IMR-90 (cell line): ENCODE data around the gene CTAGE1. TPM values are rescaled to one million over a fixed set of nuclear protein-coding genes. Genes with fewer than 3 reads are reported as not detected.

Source experiments
- ATAC-seq: fragments of 200-7000 bp; cut with Tn5 transposase; 2 replicates; pipeline ENCODE4 v1.9.1; 2020; ENCODE audit warnings: low read depth, mild to moderate bottlenecking, moderate library complexity
- BruUV-seq: library from RNA; stranded (reverse); fragments of 400-500 nt; replicated peaks from 2 replicates; lab custom pipeline; 2021; lab: Mats Ljungman, UMichigan
- CTCF ChIA-PET: fragments of 300-600 bp; formaldehyde crosslinking; extraction: SDS; loops from one replicate; lab custom pipeline; 2021; ENCODE audit warnings: antibody characterized with exemption; lab: Yijun Ruan, JAX
- POLR2A ChIA-PET: fragments of 300-600 bp; sonication (Branson Sonifier 250); formaldehyde crosslinking; loops from one replicate; lab custom pipeline; 2022; ENCODE audit warnings: antibody characterized with exemption; ENCODE audit not compliant: unreplicated experiment; lab: Charles Lee
- DNase-seq: peaks from one replicate; pipeline ENCODE4 v3.0.0; 2013
- H2AFZ ChIP-seq: replicated peaks from 2 replicates; pipeline ENCODE3; 2013; ENCODE audit warnings: low read length, mild to moderate bottlenecking; ENCODE audit not compliant: poor library complexity
- H2AK5ac ChIP-seq: 2 replicates; pipeline ENCODE4 v1.6.1; 2013; ENCODE audit warnings: low read depth, low read length, inconsistent platforms
- H2AK9ac ChIP-seq: replicated peaks from 2 replicates; pipeline ENCODE3; 2013; ENCODE audit warnings: mild to moderate bottlenecking, low read depth, low read length, moderate library complexity; ENCODE audit not compliant: poor library complexity
- H2BK120ac ChIP-seq: 2 replicates; pipeline ENCODE4 v1.6.1; 2013; ENCODE audit warnings: low read depth, low read length, inconsistent platforms
- H2BK15ac ChIP-seq: 3 replicates; pipeline ENCODE4 v1.6.1; 2013; ENCODE audit warnings: low read depth, low read length, inconsistent platforms
- H2BK20ac ChIP-seq: 2 replicates; pipeline ENCODE4 v1.6.1; 2013; ENCODE audit warnings: low read depth, mild to moderate bottlenecking, inconsistent platforms, low read length, moderate library complexity
- H2BK5ac ChIP-seq: 2 replicates; pipeline ENCODE4 v1.6.1; 2013; ENCODE audit warnings: mild to moderate bottlenecking, low read depth, low read length, inconsistent platforms; ENCODE audit not compliant: poor library complexity, severe bottlenecking
- H3K14ac ChIP-seq: replicated peaks from 2 replicates; pipeline ENCODE4 v1.6.1; 2013; ENCODE audit warnings: low read depth, low read length, inconsistent platforms
- H3K18ac ChIP-seq: 2 replicates; pipeline ENCODE4 v1.6.1; 2013; ENCODE audit warnings: low read depth, low read length, control low read depth
- H3K23ac ChIP-seq: 2 replicates; pipeline ENCODE4 v1.6.1; 2013; ENCODE audit warnings: low read depth, low read length, inconsistent platforms
- H3K27ac ChIP-seq: 2 replicates; pipeline ENCODE4 v1.5.1; 2013; ENCODE audit warnings: mild to moderate bottlenecking, control low read depth, low read length; ENCODE audit not compliant: insufficient read depth
- H3K27me3 ChIP-seq: 2 replicates; pipeline ENCODE4 v1.6.1; 2013; ENCODE audit warnings: low read length; ENCODE audit not compliant: control insufficient read depth, insufficient read depth
- H3K36me3 ChIP-seq: 2 replicates; pipeline ENCODE4 v1.6.1; 2013; ENCODE audit warnings: low read length, mixed read lengths; ENCODE audit not compliant: control insufficient read depth, insufficient read depth
- H3K4ac ChIP-seq: 2 replicates; pipeline ENCODE4 v1.6.1; 2013; ENCODE audit warnings: low read depth, low read length, inconsistent platforms
- H3K4me1 ChIP-seq: 2 replicates; pipeline ENCODE4 v1.6.1; 2013; ENCODE audit warnings: low read length, mixed read lengths; ENCODE audit not compliant: control insufficient read depth, insufficient read depth
- H3K4me2 ChIP-seq: 2 replicates; pipeline ENCODE4 v1.6.1; 2013; ENCODE audit warnings: low read depth, mild to moderate bottlenecking, control low read depth, low read length, moderate library complexity
- H3K4me3 ChIP-seq: 2 replicates; pipeline ENCODE4 v1.5.1; 2013; ENCODE audit warnings: low read depth, mild to moderate bottlenecking, control low read depth, low read length, moderate library complexity; ENCODE audit not compliant: insufficient read depth
- H3K56ac ChIP-seq: 2 replicates; pipeline ENCODE4 v1.6.1; 2013; ENCODE audit warnings: low read length, inconsistent platforms; ENCODE audit not compliant: insufficient read depth; ENCODE audit errors: extremely low read depth
- H3K79me1 ChIP-seq, 2 experiments: 2 replicates each; pipeline ENCODE4 v1.6.1; 2013; ENCODE audit warnings: low read length in 2 of 2, inconsistent platforms in 1 of 2, low read depth in 1 of 2
- H3K9ac ChIP-seq: 2 replicates; pipeline ENCODE4 v1.6.1; 2013; ENCODE audit warnings: low read depth, low read length, control low read depth
- H3K9me1 ChIP-seq: 2 replicates; pipeline ENCODE4 v1.6.1; 2013; ENCODE audit warnings: low read length, inconsistent platforms; ENCODE audit not compliant: insufficient read depth
- H3K9me3 ChIP-seq: 2 replicates; pipeline ENCODE4 v1.6.1; 2013; ENCODE audit warnings: low read length; ENCODE audit not compliant: control insufficient read depth, insufficient read depth
- H4K20me1 ChIP-seq: 2 replicates; pipeline ENCODE4 v1.6.1; 2013; ENCODE audit warnings: low read length, inconsistent platforms; ENCODE audit not compliant: insufficient read depth
- H4K5ac ChIP-seq: 2 replicates; pipeline ENCODE4 v1.6.1; 2013; ENCODE audit warnings: mild to moderate bottlenecking, low read depth, low read length, control low read depth
- H4K8ac ChIP-seq, 2 experiments: 2 replicates each; pipeline ENCODE4 v1.6.1; 2013; ENCODE audit warnings: low read depth in 2 of 2, low read length in 2 of 2, control low read depth in 1 of 2, inconsistent platforms in 1 of 2
- H4K91ac ChIP-seq: 2 replicates; pipeline ENCODE4 v1.6.1; 2013; ENCODE audit warnings: low read depth, low read length, inconsistent platforms; ENCODE audit not compliant: insufficient read depth
- BHLHE40 ChIP-seq: fragments of 150-350 bp; IDR thresholded peaks from 2 replicates; pipeline ENCODE4 v1.6.1; 2016; ENCODE audit warnings: mild to moderate bottlenecking, low read depth, low read length
- ELK1 ChIP-seq: fragments of 150-350 bp; IDR thresholded peaks from 2 replicates; pipeline ENCODE4 v1.6.1; 2016; ENCODE audit warnings: low read depth, mild to moderate bottlenecking, low read length, moderate library complexity, borderline replicate concordance
- POLR2A ChIP-seq: IDR thresholded peaks from 2 replicates; pipeline ENCODE4 v1.6.1; 2012; ENCODE audit warnings: mild to moderate bottlenecking, low read depth, low read length
- RAD21 ChIP-seq: IDR thresholded peaks from 2 replicates; pipeline ENCODE4 v1.6.1; 2012; ENCODE audit warnings: low read length, improper control_type of control experiment
- WGBS, 2 experiments: methylation state at CpG; one replicate each; pipeline versions ENCODE4 v1.1.5 to v1.1.7; 2013; ENCODE audit warnings: missing lambda C conversion rate in 2 of 2; ENCODE audit not compliant: insufficient read length in 1 of 2; ENCODE audit errors: extremely low coverage in 2 of 2; 5-methylcytosine and 5-hydroxymethylcytosine counted together
- dilution Hi-C: fragments of 300-500 bp; cut with HindIII; formaldehyde crosslinking; loops from one replicate; pipeline ENCODE4 v1.14.3; 2018; ENCODE audit warnings: low sequenced_read_pairs; ENCODE audit not compliant: unreplicated experiment
- in situ Hi-C: fragments of 300-500 bp; cut with MboI; formaldehyde crosslinking; loops from 3 replicates; pipeline ENCODE4 v1.14.3; 2019; ENCODE audit warnings: low sequenced_read_pairs, inconsistent platforms, mixed read lengths
- intact Hi-C: fragments of 100-400 bp; cut with micrococcal nuclease; formaldehyde crosslinking; loops from 2 replicates; pipeline ENCODE4 v1.10.0; 2022
- polyA plus RNA-seq, 3 experiments: library from polyadenylated mRNA; depleted of rRNA; stranded (reverse); fragments of >200 nt; gene quantifications; 2 replicates each; pipeline ENCODE4 v1.2.3, GENCODE V29; 2012; ENCODE audit warnings: low replicate concordance in 1 of 3
- total RNA-seq: library from RNA; depleted of rRNA; stranded (reverse); fragments of >200 nt; gene quantifications from 2 replicates; pipeline ENCODE4 v1.2.3, GENCODE V29; 2012

CTAGE1 gene
- total and polyA plus RNA-seq, 2 of the 4 experiments (the other 2 are of a cell fraction), result 0.09 TPM; not detected in 1

DNA sequence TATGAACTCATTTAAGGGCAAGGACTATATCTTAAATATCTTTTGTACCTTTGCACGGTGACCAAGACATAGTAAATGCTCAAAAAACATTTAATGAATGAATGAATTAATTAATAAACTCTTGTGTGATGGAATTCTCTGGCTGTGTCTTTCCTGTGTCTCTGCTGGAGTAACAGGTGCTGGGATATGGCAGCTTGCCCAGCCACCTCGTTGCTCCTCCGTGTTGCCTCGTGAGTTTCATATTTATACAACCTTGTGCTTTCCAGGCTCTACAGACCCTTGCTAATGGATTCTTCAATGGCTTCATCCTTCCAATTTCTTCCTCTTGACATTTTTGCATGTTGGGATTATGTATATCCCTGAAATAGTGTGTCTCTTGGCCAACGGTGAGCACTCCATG lies 30.4 kb downstream of the CTAGE1 start:
- Histone ChIP-seq H3K27me3 (peaks cover 4% of the 10 kb centered on the region; the same call in 1 of the 2 replicates), H2BK20ac (no peak overlapping the region), H3K79me1 (no peaks in the 10 kb centered on the region), H3K4me1 (0 out of 2 replicates have a peak, but pooled peaks cover 6% of the 10 kb centered on the region), H4K8ac (no peak overlapping the region), H3K9me1 (no peaks in the 10 kb centered on the region), H2AFZ (no peak overlapping the region), H2BK5ac (no peak overlapping the region), H2BK15ac (no peak overlapping the region), H4K5ac (no peak overlapping the region), H2AK9ac (no peak overlapping the region), H4K20me1 (no peaks in the 10 kb centered on the region), H3K18ac (no peak overlapping the region), H4K91ac (no peak overlapping the region), H3K27ac (no peak overlapping the region), H3K9ac (no peak overlapping the region), H3K36me3 (no peaks in the 10 kb centered on the region), H3K23ac (no peak overlapping the region), H3K4ac (no peak overlapping the region), H3K9me3 (no peaks in the 10 kb centered on the region), H2BK120ac (no peak overlapping the region), H3K14ac (no peak overlapping the region), H2AK5ac (no peak overlapping the region), H3K4me3 (no peak overlapping the region), H3K4me2 (no peak overlapping the region), H3K56ac (no peak overlapping the region)
- dilution Hi-C loops, result no loop called here
- WGBS, 2 experiments, result no CpG with 5 or more reads among the region's 5 CpGs
- BruUV-seq, result no TSS peak
- intact Hi-C loops, result no loop called here
- ChIA-PET POLR2A (no interaction called here), CTCF (no interaction called here)
- no peak for ATAC-seq
- in situ Hi-C loops, result no loop called here
- DNase-seq, result no peak
- TF ChIP-seq POLR2A, result no peak
- no peak for TF ChIP-seq BHLHE40
- no peak for TF ChIP-seq ELK1
- TF ChIP-seq RAD21, result no peak
